Right forelimb (tissue), 1 donor: ENCODE data around the gene UBE2M.
"Not testable (repeated sequence)": the region's sequence is repeated elsewhere in the genome, so short reads cannot be mapped to it uniquely, and the experiment has no call there.

Experiments used
- DNase-seq: peaks from one replicate; pipeline ENCODE4 v3.0.0-alpha.2; 2018

UBE2M gene

GRCh38 chr19:58511353-58512208, 46.8 kb downstream of the UBE2M start, which contains the start of gene SLC27A5:
Gene SLC27A5 (minus strand): TSS chr19:58511992. CDS start chr19:58511955, 37 bp downstream.
- DNase-seq: no peak

GRCh38 chr19:58510084-58510862, 48.1 kb downstream of the UBE2M start:
- DNase-seq: no peak

GRCh38 chr19:58509731-58510083, 48.7 kb downstream of the UBE2M start:
- no peak for DNase-seq

GRCh38 chr19:58507602-58508223, 50.7 kb downstream of the UBE2M start:
- DNase-seq: not testable (repeated sequence)
